Measurements from ENCODE around the gene WSCD2. TPM values are rescaled to one million over a fixed set of nuclear protein-coding genes. Genes with fewer than 3 reads are reported as not detected.

Gene WSCD2
- total and polyA plus RNA-seq, 2 of the 4 experiments (the other 2 are of a cell fraction), result not detected

DNA sequence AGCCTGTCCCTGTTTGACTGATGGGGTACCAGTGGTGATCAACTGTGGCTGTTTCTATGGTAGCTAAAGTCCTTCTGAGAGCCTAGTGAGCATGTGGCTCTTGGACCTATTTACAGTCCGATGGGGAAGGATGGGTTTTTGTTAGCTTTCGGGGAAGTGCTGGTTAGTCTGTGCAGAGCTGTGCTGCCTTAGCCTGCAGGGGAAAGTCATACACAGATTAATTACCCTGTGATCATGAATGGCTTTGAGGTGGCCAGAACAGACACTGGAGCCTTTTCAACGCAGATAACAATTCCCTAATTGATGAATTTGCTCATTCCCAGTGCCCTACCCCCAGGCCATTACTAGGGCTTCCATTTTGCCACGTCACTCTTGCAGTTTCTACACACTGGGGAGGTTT is 99.7 kb downstream of the WSCD2 start:
- H2BK5ac ChIP-seq (ENCODE audit: low read depth, low read length, poor library complexity, severe bottlenecking), result no peak overlapping the region
- no peak overlapping the region for H3K56ac ChIP-seq (ENCODE audit: extremely low read depth, insufficient read depth, low read length)
- intact Hi-C loops (cut with micrococcal nuclease) (no loop called here), dilution Hi-C loops (cut with HindIII; ENCODE audit: low sequenced_read_pairs, unreplicated experiment) (no loop called here), in situ Hi-C loops (cut with MboI; ENCODE audit: low sequenced_read_pairs) (no loop called here)
- no peak overlapping the region for H3K9ac ChIP-seq (ENCODE audit: low read depth, low read length)
- H2AK9ac ChIP-seq (replicated peaks; ENCODE audit: low read depth, low read length, poor library complexity), result no peak overlapping the region
- no peaks in the 10 kb centered on the region for H4K20me1 ChIP-seq (ENCODE audit: insufficient read depth, low read length)
- H4K8ac ChIP-seq (ENCODE audit: low read depth in 2 of 2, low read length in 2 of 2), result no peak overlapping the region
- TF ChIP-seq CHD1 (IDR thresholded peaks at IDR 0.05; ENCODE audit: low read depth, low read length) (no peak), MAFK (IDR thresholded peaks at IDR 0.05; ENCODE audit: low read depth, low read length) (no peak), RFX5 (IDR thresholded peaks at IDR 0.05; ENCODE audit: low read depth, low read length) (no peak), RAD21 (IDR thresholded peaks at IDR 0.05; ENCODE audit: low read length) (no peak), NFE2L2 (IDR thresholded peaks at IDR 0.05; ENCODE audit: low read depth, low read length) (no peak), BHLHE40 (IDR thresholded peaks at IDR 0.05; ENCODE audit: low read depth, low read length) (no peak), FOS (IDR thresholded peaks at IDR 0.05; ENCODE audit: low read depth, low read length) (no peak)
- TF ChIP-seq, protein P1, sequence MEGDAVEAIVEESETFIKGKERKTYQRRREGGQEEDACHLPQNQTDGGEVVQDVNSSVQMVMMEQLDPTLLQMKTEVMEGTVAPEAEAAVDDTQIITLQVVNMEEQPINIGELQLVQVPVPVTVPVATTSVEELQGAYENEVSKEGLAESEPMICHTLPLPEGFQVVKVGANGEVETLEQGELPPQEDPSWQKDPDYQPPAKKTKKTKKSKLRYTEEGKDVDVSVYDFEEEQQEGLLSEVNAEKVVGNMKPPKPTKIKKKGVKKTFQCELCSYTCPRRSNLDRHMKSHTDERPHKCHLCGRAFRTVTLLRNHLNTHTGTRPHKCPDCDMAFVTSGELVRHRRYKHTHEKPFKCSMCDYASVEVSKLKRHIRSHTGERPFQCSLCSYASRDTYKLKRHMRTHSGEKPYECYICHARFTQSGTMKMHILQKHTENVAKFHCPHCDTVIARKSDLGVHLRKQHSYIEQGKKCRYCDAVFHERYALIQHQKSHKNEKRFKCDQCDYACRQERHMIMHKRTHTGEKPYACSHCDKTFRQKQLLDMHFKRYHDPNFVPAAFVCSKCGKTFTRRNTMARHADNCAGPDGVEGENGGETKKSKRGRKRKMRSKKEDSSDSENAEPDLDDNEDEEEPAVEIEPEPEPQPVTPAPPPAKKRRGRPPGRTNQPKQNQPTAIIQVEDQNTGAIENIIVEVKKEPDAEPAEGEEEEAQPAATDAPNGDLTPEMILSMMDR (conservative IDR thresholded peaks at IDR 0.05; ENCODE audit: low read depth, low read length), result no peak
- TF ChIP-seq, protein P2, sequence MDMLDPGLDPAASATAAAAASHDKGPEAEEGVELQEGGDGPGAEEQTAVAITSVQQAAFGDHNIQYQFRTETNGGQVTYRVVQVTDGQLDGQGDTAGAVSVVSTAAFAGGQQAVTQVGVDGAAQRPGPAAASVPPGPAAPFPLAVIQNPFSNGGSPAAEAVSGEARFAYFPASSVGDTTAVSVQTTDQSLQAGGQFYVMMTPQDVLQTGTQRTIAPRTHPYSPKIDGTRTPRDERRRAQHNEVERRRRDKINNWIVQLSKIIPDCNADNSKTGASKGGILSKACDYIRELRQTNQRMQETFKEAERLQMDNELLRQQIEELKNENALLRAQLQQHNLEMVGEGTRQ (IDR thresholded peaks at IDR 0.05; ENCODE audit: low read depth, low read length), result no peak
- H3K9me1 ChIP-seq (ENCODE audit: insufficient read depth, low read length), result no peaks in the 10 kb centered on the region
- no peak overlapping the region for H2BK15ac ChIP-seq (ENCODE audit: low read depth, low read length)
- H2BK120ac ChIP-seq (ENCODE audit: low read depth, low read length), result no peak overlapping the region
- WGBS, 2 experiments (ENCODE audit: extremely low coverage in 2 of 2, insufficient read length in 1 of 2), result 33% methylated on average over 2 of the region's 4 CpGs; no CpG with 5 or more reads in 1 of the 2 experiments
- no peak overlapping the region for H2BK20ac ChIP-seq (ENCODE audit: low read depth, low read length)
- H3K4me1 ChIP-seq (ENCODE audit: control insufficient read depth, insufficient read depth, low read length), result no peaks in the 10 kb centered on the region
- H3K18ac ChIP-seq (ENCODE audit: low read depth, low read length), result no peak overlapping the region
- no peak overlapping the region for H3K23ac ChIP-seq (ENCODE audit: low read depth, low read length)
- BruUV-seq (replicated peaks), result no TSS peak
- H3K9me3 ChIP-seq (ENCODE audit: control insufficient read depth, insufficient read depth, low read length), result no peaks in the 10 kb centered on the region
- DNase-seq (no peak), ATAC-seq (ENCODE audit: low read depth) (no peak)
- no peak overlapping the region for H3K14ac ChIP-seq (replicated peaks; ENCODE audit: low read depth, low read length)
- no peak overlapping the region for H3K4ac ChIP-seq (ENCODE audit: low read depth, low read length)
- H3K4me2 ChIP-seq (ENCODE audit: low read depth, low read length), result no peak overlapping the region
- no peak overlapping the region for H3K27ac ChIP-seq (ENCODE audit: insufficient read depth, low read length)
- ChIA-PET POLR2A (ENCODE audit: unreplicated experiment) (no interaction called here), CTCF (no interaction called here)
- no peak overlapping the region for H2AK5ac ChIP-seq (ENCODE audit: low read depth, low read length)
- no peak overlapping the region for H3K4me3 ChIP-seq (ENCODE audit: insufficient read depth, low read depth, low read length)
- H3K79me1 ChIP-seq (ENCODE audit: low read depth in 1 of 2, low read length in 2 of 2), result no peaks in the 10 kb centered on the region
- no peaks in the 10 kb centered on the region for H3K27me3 ChIP-seq (ENCODE audit: control insufficient read depth, insufficient read depth, low read length)
- no peak overlapping the region for H2AFZ ChIP-seq (replicated peaks; ENCODE audit: low read length, poor library complexity)
- H3K36me3 ChIP-seq (ENCODE audit: control insufficient read depth, insufficient read depth, low read length), result no peaks in the 10 kb centered on the region
- H4K5ac ChIP-seq (ENCODE audit: low read depth, low read length), result no peak overlapping the region
- H4K91ac ChIP-seq (ENCODE audit: insufficient read depth, low read depth, low read length), result no peak overlapping the region

Data from IMR-90 (cell line).